GM10266 (cell line): ENCODE results near the gene WASF3.

Experiments used
- DNase-seq: peaks from one replicate; pipeline ENCODE4 v3.0.0; 2012; ENCODE audit errors: extremely low spot score
- TF ChIP-seq, protein P1 (sequence below): IDR thresholded peaks from 2 replicates; pipeline ENCODE4 v1.5.1; 2012; ENCODE audit warnings: mild to moderate bottlenecking, low read depth; ENCODE audit not compliant: control insufficient read depth, insufficient read depth; ENCODE audit errors: missing control alignments

Gene WASF3

DNA sequence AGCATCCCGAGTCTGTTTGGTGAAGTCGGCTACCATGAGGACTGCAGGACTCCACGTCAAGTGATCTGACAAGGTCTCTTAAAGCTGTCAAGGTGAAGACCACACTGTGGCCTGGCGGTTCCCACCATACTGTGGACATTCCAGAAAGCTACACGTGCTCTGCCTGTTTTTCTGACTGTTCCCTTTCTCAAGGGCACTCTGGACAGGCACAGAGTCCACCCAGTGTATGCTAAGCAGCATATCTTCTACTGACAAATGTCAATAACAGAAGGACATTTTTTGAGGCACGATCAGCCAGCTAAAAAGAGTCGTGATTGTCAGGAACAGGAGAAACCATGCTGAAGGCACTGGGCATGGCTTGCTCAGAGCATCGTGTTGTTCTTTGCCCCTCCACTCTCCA is 12.8 kb upstream of the WASF3 start:
- TF ChIP-seq, protein P1, sequence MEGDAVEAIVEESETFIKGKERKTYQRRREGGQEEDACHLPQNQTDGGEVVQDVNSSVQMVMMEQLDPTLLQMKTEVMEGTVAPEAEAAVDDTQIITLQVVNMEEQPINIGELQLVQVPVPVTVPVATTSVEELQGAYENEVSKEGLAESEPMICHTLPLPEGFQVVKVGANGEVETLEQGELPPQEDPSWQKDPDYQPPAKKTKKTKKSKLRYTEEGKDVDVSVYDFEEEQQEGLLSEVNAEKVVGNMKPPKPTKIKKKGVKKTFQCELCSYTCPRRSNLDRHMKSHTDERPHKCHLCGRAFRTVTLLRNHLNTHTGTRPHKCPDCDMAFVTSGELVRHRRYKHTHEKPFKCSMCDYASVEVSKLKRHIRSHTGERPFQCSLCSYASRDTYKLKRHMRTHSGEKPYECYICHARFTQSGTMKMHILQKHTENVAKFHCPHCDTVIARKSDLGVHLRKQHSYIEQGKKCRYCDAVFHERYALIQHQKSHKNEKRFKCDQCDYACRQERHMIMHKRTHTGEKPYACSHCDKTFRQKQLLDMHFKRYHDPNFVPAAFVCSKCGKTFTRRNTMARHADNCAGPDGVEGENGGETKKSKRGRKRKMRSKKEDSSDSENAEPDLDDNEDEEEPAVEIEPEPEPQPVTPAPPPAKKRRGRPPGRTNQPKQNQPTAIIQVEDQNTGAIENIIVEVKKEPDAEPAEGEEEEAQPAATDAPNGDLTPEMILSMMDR = no peak
- DNase-seq = no peak

DNA sequence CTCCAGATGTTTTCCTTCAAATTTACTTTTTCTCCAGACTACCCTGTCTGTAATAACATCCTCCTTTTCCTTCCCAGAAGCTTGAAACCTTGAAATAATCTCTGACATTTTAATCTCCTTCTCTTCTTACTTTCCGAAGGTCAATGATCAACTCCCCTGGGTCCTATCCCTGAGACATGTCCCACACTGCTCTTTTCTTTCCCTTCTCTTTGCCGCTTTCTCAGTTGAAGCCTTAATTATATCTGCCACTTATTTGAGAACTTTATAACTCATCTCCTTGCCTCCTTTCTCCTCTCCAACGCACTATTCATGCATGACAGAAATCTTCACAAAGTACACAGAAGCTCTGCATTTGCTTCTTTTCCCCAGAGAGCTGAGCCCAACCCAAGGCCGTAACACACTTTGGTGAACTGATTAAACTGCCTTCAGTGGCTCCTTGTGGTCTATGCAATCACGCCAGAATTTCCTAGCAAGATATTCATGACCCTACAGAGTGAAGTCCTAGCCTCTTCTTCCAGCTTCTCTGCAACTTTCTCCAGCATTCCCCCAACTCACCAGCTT is 9.2 kb upstream of the WASF3 start:
- TF ChIP-seq, protein P1 = no peak
- no peak for DNase-seq

DNA sequence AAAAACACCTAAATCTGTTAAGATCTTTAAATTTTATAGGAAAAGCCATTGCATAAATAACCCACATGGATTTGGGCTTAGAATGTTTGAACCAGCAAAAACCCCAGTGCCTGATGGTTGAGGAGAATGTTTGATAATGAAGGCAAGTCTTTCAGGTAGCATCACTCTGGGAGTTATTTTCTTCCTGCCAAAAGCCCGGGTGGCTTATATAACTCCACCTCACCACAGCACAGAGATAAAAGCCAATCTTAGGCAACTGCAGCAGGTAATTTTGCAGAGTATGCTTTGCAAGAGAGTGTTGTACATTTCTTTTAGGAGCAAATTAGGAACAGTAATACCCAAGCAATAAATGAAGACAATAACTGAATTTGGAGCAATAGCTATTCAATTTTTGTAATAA is 7.8 kb upstream of the WASF3 start:
- DNase-seq = no peak
- TF ChIP-seq, protein P1 = no peak

DNA sequence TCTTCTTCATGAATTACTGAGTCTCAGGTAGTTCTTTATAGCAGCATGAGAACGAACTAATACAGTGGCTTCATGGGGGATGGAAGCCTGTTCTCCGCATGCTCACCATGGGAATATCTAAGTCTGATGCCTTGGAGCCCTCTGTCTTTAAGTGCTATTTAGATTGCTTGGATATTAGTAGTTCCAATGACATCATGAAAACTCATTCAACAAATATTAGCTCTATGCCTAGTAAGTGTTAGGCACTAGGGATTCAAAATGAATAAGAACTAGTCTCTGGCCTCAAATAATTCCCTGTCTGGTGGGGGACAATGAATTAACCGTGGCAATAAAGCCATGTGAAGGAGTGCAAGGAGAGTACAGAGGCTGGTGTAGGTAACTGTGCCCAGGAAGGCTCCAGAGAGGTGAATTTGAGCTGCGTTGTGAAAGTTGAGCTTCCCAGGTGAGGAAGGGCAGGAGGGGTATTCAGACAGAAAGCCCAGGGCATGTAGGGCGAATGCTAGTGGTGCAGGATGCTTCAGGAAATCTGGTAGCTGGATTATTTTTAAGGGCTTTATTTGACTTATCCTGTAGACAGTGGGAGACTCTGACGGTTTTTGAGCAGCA is 6.1 kb upstream of the WASF3 start:
- DNase-seq = no peak

DNA sequence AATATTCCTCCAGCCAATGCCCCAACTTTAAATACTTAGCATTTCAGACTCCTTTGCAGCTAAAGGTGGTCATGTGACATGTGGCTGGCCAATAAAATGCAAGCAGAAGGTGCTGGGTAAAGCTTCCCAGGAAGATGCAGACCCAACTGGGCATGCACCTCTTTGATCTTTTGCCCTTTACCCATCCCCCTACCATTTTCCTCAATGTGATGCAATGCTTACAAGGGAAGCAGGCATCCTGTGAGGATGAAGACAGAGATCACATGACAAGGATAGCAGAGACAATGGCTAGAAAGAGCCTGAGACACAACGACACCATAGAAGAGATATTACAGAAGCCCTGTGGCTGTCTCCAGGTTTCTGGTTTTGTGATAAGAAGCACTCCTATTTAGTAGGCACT is 2.1 kb upstream of the WASF3 start:
- TF ChIP-seq, protein P1 = no peak
- DNase-seq = no peak

More for the DNA sequence above, 6.1 kb upstream of the WASF3 start:
- TF ChIP-seq, protein P1 = no peak

DNA sequence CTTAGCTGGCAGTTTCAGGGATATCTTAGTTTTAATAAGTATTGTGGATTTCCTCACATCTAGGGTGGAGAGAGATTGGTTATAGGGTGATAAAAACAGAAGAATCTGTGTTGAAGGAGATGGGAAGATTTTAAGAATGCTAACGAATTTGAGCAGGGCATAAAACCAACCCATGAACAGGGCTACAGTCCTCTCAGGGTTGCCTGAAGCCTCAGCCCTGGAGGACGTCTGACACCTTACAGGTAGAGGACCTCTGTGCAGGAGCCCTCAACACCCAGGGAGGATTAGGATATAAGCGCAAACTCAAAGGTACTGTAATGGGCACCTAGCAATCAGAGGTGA is 461 bp upstream of the WASF3 start:
- TF ChIP-seq, protein P1 = no peak
- DNase-seq = no peak

DNA sequence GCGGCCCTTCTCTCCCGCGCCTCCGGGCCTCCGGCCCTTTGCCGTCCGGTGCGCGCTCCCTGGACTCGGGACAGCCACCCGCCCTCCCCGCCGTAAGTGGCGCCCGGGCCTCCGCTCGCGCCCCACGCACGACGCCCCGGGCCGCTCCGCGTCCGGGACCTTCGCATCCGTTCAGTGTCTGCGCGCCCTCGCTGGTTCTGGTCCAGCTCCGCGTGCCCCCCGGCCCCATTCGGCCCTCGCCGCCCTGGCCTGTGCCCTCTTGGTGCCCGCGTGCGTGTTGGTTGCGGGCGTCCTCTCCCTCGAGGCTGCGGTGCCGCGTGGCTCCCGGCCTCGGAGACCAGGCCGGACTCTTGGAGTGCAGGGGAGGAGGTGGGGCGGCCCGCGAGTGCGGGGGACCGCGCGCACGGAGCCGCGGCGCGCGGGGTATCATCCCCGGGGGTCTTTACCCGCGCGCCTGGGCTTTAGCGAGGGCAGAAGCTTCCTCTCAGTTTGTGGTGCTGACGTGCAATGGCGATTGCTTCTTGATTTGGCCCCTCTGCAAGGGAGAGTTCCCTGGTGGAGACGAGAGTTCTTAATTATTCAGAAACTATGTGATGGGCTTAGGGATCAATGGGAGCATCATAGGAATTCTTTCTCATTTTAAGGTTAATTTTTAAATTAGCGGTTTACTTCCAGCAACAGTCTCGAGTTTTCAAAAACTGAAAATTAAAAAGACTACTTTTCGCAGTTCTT is 757 bp downstream of the WASF3 start:
- no peak for DNase-seq
- TF ChIP-seq, protein P1 = no peak
